Lower leg skin (tissue), 3 donors: ENCODE results near the gene CDKAL1.

Experiments
- POLR2A ChIP-seq, 2 donors: fragments of 450-650 bp; IDR thresholded peaks; one replicate each; pipeline ENCODE4 v1.6.1; 2016 to 2017; ENCODE audit warnings: antibody characterized with exemption in 2 of 2, mild to moderate bottlenecking in 1 of 2, moderate library complexity in 1 of 2
- TF ChIP-seq, protein P1 (sequence below), 3 donors: fragments of 450-650 bp; IDR thresholded peaks; one replicate each; pipeline ENCODE4 v1.5.1; 2016; ENCODE audit warnings: antibody characterized with exemption in 3 of 3, mild to moderate bottlenecking in 3 of 3, moderate library complexity in 2 of 3

DNA sequence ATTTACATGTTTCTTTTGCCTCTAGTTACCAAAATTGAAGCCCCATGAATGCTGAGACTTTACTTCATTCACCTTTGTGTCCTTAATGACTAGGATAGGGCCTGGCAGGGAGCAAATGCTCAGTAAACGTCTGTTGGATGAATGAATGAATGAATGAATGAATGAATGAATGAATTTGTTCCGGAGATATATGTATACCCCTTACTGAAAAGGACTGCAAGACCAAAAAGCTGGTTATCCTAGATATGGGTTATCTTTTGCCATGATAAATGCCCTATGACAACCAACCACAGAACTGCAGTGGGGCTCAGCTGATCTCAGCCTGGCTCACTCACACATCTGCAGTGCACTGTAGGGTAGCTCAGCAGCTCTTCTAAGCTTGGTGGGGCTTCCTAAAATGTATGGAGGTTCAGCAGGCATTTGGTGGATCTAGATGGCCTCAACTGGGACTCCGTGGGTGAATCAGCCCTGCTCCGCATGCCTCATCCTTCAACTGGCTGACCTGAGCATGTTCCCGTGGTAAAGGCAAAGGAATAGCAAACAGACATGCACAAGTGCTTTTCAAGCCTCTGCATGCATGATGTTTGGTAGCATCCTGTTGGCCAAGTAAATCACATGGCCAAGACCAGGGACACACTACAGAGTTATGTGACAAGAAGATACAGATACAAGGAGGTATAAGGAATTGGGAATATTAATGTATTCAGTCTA, 680.6 kb downstream of the CDKAL1 start:
- TF ChIP-seq, protein P1, sequence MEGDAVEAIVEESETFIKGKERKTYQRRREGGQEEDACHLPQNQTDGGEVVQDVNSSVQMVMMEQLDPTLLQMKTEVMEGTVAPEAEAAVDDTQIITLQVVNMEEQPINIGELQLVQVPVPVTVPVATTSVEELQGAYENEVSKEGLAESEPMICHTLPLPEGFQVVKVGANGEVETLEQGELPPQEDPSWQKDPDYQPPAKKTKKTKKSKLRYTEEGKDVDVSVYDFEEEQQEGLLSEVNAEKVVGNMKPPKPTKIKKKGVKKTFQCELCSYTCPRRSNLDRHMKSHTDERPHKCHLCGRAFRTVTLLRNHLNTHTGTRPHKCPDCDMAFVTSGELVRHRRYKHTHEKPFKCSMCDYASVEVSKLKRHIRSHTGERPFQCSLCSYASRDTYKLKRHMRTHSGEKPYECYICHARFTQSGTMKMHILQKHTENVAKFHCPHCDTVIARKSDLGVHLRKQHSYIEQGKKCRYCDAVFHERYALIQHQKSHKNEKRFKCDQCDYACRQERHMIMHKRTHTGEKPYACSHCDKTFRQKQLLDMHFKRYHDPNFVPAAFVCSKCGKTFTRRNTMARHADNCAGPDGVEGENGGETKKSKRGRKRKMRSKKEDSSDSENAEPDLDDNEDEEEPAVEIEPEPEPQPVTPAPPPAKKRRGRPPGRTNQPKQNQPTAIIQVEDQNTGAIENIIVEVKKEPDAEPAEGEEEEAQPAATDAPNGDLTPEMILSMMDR (IDR thresholded peaks at IDR 0.05), result no peak
- no peak for TF ChIP-seq POLR2A (IDR thresholded peaks at IDR 0.05)
